Measurements from ENCODE around the gene ARMC7. TPM values are rescaled to one million over a fixed set of nuclear protein-coding genes. Genes with fewer than 3 reads are reported as not detected.
A peak's percentile ranks its signal among the peaks of the same experiment; 100 is the strongest.

The ARMC7 gene
- total and polyA plus RNA-seq, 2 of the 4 experiments (the other 2 are of a cell fraction), result 1.8 to 6.9 TPM

DNA sequence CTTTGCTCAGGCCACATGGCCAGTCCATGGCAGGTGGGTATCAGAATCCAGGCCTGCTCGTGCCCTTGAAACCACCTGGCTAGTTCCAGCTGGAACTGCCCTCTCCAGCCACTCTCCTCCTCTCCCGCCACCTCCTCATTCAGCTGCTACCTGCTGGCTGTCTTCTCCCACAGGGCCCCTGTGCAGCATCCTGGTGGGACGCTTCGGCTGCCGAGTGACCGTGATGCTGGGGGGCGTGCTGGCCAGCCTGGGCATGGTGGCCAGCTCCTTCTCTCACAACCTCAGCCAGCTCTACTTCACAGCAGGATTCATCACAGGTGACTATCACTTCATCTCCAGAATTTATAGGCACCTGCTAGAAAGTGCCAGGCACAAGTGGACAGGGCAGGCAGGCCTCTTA lies 11.9 kb upstream of the ARMC7 start:
- Histone ChIP-seq H3K4me2 (ENCODE audit: low read depth, low read length) (no peak overlapping the region), H4K91ac (ENCODE audit: insufficient read depth, low read depth, low read length) (no peak overlapping the region), H4K20me1 (ENCODE audit: insufficient read depth, low read length) (no peaks in the 10 kb centered on the region; the same call in none of the 2 replicates), H3K36me3 (ENCODE audit: control insufficient read depth, insufficient read depth, low read length) (peaks cover 9% of the 10 kb centered on the region), H3K9ac (ENCODE audit: low read depth, low read length) (no peak overlapping the region), H2AK9ac (replicated peaks; ENCODE audit: low read depth, low read length, poor library complexity) (peak overlapping the region; percentile 42), H2BK5ac (ENCODE audit: low read depth, low read length, poor library complexity, severe bottlenecking) (no peak overlapping the region), H3K27ac (ENCODE audit: insufficient read depth, low read length) (no peak overlapping the region), H2AFZ (replicated peaks; ENCODE audit: low read length, poor library complexity) (no peak overlapping the region), H3K79me1 (ENCODE audit: low read depth in 1 of 2, low read length in 2 of 2) (peaks cover 0 to 8% of the 10 kb centered on the region in 2 experiments; a peak in 1 of 4 replicates), H3K9me3 (ENCODE audit: control insufficient read depth, insufficient read depth, low read length) (no peaks in the 10 kb centered on the region), H3K4ac (ENCODE audit: low read depth, low read length) (no peak overlapping the region; the same call in 1 of the 2 replicates), H4K5ac (ENCODE audit: low read depth, low read length) (no peak overlapping the region), H2BK120ac (ENCODE audit: low read depth, low read length) (no peak overlapping the region), H4K8ac (ENCODE audit: low read depth in 2 of 2, low read length in 2 of 2) (no peak overlapping the region), H3K9me1 (ENCODE audit: insufficient read depth, low read length) (peaks cover 7% of the 10 kb centered on the region; the same call in 1 of the 2 replicates), H2AK5ac (ENCODE audit: low read depth, low read length) (peak overlapping the region; percentile 28; the same call in 1 of the 2 replicates), H2BK20ac (ENCODE audit: low read depth, low read length) (no peak overlapping the region), H3K18ac (ENCODE audit: low read depth, low read length) (no peak overlapping the region), H3K4me1 (ENCODE audit: control insufficient read depth, insufficient read depth, low read length) (peaks cover 10% of the 10 kb centered on the region), H3K4me3 (ENCODE audit: insufficient read depth, low read depth, low read length) (no peak overlapping the region), H3K27me3 (ENCODE audit: control insufficient read depth, insufficient read depth, low read length) (no peaks in the 10 kb centered on the region), H3K14ac (replicated peaks; ENCODE audit: low read depth, low read length) (no peak overlapping the region), H3K56ac (ENCODE audit: extremely low read depth, insufficient read depth, low read length) (no peak overlapping the region), H3K23ac (ENCODE audit: low read depth, low read length) (no peak overlapping the region), H2BK15ac (ENCODE audit: low read depth, low read length) (no peak overlapping the region)
- ChIA-PET POLR2A (ENCODE audit: unreplicated experiment) (no interaction called here), CTCF (no interaction called here)
- 92% methylated on average over 2 of the region's 7 CpGs; no CpG with 5 or more reads in 1 of the 2 experiments for WGBS, 2 experiments (ENCODE audit: extremely low coverage in 2 of 2, insufficient read length in 1 of 2)
- TF ChIP-seq RCOR1 (IDR thresholded peaks at IDR 0.05; ENCODE audit: insufficient replicate concordance, low read length), result no peak
- TF ChIP-seq, protein P1, sequence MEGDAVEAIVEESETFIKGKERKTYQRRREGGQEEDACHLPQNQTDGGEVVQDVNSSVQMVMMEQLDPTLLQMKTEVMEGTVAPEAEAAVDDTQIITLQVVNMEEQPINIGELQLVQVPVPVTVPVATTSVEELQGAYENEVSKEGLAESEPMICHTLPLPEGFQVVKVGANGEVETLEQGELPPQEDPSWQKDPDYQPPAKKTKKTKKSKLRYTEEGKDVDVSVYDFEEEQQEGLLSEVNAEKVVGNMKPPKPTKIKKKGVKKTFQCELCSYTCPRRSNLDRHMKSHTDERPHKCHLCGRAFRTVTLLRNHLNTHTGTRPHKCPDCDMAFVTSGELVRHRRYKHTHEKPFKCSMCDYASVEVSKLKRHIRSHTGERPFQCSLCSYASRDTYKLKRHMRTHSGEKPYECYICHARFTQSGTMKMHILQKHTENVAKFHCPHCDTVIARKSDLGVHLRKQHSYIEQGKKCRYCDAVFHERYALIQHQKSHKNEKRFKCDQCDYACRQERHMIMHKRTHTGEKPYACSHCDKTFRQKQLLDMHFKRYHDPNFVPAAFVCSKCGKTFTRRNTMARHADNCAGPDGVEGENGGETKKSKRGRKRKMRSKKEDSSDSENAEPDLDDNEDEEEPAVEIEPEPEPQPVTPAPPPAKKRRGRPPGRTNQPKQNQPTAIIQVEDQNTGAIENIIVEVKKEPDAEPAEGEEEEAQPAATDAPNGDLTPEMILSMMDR (conservative IDR thresholded peaks at IDR 0.05; ENCODE audit: low read depth, low read length), result no peak
- no peak for TF ChIP-seq CHD1 (IDR thresholded peaks at IDR 0.05; ENCODE audit: low read depth, low read length)
- no peak for TF ChIP-seq POLR2A (IDR thresholded peaks at IDR 0.05; ENCODE audit: low read depth, low read length)
- no TSS peak for BruUV-seq (replicated peaks)
- ATAC-seq (ENCODE audit: low read depth) (no peak), DNase-seq (no peak)
- dilution Hi-C loops (cut with HindIII; ENCODE audit: low sequenced_read_pairs, unreplicated experiment) (no loop called here), in situ Hi-C loops (cut with MboI; ENCODE audit: low sequenced_read_pairs) (no loop called here), intact Hi-C loops (cut with micrococcal nuclease) (no loop called here)
